T-helper 1 cell (primary cell): ENCODE data around the gene PPM1H.
"Not testable (repeated sequence)": the region's sequence is repeated elsewhere in the genome, so short reads cannot be mapped to it uniquely, and the experiment has no call there.

ENCODE experiments used
- DNase-seq, 5 donors: peaks; one replicate each; pipeline ENCODE4 v3.0.0-alpha.2; 2012 to 2020

PPM1H gene

DNA sequence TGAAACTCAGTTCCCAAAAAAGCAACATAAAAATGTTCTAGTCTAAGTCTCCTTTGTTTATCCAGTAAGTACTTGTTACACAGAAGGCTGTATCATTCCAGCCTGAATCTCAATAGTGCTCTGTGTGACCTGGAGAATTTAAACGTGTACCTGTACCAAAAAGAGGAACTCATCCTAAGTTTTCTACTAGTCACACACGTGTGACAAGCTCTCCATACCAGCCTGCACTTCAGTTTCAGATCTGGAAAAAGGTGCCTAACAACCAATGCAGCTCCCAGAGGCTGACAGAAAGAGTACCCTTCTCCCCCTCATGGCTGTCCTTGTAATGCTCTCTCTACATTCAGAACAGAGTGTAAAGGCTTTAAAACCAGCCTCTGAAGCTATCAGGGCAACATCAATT, 27.4 kb downstream of the PPM1H start:
- no peak for DNase-seq

DNA sequence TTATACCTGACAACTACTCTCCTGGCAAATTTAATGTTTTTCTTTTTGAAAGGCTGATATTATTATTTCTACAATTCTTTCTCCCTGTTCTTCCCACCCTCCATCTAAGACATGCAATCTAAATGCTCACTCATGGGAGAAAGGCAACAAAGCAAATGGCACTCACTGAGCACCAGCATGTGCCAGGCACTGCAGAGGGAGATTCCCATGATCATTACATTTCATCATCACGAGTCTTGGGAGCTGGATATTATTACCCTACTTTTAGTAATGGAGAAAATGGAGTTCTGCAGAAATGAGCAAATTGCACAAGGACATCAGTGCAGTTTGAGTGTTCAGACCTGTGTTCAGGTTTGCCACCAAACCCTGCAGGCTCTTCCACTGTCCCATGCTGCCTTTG, 27.9 kb downstream of the PPM1H start:
- no peak for DNase-seq

DNA sequence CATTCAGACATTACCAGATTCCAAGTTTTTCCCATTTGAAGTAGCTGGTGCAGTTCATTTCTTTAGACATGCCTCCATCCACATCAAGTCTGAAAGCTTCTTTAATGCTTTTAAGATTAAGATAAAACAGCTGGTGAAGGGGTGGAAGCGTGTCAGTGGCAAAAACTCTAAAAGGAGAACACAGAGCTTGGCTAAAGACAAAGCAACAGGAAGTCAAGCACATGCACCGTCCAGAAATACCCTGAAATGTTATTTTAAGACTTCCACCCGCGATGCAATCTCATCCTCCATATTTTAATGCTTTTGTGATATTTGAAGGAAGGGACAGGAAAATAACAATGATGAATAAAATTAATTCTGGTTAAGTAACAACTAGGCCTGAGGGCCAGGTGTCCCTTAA, 31.8 kb downstream of the PPM1H start:
- DNase-seq: no peak

DNA sequence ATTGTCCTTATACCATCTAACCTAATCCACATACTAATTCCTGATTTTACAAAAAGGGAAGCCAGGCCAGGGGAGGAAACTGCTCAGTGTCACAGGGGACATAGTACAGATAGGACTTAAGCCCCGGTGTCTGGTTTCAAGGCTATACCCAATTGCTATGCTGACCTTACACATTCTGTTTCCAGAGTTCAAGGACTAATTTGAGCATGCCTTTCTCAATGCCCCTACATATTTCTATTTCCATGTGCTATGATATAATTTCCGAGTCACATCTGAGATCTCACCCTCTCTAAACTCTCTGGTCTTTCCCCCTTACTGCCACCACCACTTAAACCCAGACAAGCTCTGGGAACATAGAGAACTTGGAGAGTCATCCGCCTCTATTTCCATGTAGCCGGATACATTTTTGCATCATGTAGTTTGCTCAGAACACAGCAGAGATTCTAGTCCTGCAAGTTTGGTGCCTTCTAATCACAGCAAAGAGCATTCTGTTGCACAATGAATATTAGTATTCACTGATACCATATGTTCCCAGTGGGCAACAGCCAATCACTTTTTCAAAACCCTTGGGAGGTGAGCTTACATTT, 34.2 kb downstream of the PPM1H start:
- DNase-seq: no peak

DNA sequence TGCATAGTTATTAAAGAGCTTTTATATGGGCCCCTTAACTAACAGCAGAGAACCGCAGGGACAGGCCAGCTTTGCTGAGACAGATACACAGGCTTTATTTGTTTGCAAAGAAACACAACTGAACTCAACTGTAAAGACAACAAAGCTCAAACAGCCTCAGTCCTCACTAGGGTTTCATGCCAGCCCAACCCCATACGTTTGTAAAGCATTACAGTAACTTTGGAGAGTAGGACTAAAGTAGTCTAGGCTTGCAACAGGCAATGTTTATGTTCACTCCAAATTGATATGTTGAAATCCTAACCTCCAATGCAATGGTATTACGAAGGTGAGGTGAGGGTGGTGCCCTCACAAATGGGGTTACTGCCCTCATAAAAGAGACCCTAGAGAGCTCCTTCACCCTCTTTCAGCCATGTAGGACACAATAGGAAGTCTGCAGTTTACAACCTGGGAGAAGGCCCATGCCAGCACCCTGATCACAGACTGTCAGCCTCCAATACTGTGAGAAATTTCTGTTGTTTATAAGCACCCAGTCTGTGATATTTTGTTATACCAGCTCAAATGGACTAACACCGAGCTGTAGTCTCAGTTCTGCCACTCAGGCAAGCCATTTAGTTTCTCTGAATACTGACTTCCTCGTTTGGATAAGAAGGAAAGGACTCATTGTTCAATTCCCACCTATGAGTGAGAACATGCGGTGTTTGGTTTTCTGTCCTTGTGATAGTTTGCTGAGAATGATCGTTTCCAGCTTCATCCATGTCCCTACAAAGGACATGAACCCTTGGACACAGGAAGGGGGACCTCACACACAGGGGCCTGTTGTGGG, 35.2 kb downstream of the PPM1H start:
- DNase-seq: no peak

DNA sequence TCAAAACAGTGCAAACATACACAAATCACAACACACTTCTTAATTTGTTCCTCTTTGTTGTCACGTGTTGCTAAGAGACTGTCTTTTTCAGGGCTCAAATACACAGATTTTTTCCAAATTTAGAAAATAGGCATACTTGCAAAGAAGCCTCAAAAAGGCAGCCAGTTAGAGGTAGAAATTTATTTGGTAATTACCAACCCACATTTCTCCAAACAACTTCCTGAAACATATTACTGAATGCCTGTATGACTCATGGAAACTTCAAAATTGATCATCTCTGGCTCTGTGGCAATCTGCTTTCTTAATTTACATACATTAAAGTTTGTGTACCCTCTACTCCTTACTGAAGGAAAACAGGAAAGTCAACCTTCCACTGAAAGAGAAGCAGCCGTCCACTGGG, 36.4 kb downstream of the PPM1H start:
- no peak for DNase-seq

DNA sequence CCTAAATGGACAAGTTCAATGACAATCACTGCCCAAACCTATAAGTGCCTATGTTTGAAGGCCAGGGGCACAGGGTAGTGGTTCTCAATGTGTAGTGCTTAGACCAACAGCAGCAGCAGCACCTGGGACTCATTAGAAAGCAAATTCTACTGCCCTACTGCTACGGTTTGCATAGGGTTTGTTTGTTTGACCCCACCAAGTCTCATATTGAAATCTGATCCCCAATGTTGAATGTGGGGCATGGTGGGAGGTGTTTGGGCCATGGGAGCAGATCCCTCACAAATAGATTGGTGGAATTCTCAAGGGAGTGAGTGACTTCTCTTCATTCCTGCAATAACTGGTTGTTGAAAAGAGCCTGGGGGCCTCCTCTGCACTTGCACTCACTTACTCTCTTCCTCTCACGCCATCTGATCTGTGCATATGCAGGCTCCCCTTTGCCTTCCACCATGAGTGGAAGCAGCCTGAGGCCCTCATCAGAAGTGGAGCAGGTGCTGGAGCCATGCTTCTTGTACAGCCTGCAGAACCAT, 39.5 kb downstream of the PPM1H start:
- DNase-seq: no peak

DNA sequence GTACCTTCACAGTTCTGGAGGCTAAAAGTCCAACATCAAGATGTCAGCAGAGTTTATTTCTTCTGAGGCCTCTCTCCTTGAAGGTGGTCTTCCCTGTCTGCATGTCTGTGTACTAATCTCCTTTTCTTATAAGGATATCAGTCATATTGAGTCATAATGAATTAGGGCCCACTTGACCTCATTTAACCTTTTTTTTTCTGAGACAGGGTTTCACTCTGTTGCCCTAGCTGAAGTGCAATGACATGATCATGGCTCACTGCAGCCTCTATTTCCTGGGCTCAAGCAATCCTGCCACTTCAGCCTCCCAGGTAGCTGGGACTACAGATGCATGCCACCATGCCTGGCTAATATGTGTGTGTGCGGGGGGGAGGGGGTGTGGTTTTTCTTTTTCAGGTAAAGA, 41.7 kb downstream of the PPM1H start:
- no peak for DNase-seq

DNA sequence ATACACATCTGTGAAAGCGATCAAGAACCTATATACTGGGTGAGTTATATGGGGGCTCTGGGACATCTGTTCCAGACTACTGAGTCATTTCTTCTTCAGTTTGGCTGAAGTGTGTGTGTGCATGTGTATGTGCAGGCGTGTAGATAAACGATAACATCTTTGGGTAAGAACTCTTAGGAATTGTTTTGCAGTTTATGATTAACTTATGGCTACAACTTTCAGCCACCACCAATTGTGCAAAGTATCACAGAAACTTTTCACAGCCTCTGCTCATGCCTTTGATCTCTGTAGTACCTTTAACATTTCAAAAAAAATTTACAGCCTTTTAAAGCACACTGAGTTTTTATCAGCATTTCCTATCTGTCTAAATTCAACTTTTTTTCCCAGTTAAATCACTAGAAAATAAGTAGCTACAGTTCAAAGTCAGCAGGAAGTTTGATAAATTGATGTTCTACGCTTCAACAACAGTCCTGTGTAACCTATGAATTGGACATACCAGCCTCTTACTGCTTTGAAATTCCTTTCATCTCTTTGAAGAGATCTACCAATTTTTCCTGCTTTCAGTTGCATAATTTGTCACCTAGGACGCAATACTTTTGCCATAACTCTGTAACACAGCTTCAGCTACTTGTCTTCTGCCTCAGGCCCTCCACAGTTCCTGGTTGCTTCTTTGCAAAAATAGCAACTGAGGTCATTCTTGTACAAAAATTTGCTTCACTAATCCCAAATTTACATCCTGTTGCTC, 43.0 kb downstream of the PPM1H start:
- no peak for DNase-seq

DNA sequence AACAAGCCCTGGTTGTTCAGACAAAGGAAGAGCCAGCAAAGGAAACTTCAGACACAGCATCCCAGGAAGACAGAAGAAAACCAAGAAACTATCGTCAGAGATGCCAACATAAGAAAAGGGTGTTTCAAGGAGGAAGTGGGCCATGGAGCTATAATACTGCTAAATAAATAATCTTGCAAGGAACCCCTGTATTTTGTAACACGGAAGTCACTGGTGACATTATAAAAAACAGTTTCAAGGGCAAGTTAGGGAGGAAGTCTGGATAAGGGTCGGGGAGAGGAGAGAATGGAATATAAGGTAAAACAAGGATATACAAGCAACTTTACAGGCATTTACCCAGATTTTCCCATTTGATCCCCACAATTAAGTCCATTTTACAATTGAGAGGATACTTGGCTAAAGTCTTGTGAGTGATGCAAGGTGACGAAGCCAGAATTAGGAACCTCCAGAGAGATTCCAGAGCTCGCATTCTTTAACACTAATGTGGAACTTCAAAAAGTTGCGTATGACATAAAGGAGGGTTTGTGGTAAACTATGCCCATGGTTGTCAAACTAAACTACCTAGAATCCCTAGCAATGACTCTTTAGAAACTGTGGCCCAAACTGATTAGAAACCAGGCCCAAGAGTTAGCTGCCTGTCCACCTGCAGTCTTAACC, 46.4 kb downstream of the PPM1H start:
- no peak for DNase-seq

DNA sequence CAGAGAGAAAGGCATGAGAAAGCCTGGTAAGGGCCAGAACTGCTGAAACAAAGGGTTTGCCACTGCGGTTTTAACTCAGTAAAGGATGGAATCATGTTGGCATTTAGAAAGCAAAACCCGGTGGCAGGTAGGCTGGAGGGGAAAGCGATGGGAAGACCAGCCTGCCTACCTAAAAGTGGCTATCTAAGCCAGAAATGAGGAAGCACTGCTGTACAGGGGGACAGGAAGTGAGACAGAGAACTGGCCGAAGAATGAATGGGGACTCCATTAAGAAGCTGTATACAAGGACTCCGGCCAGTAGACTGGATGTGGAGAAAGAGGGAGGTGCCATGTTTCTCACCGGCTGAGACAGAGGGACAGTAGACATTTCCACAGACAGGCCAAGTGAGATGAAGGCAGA, 48.2 kb downstream of the PPM1H start:
- DNase-seq: no peak

DNA sequence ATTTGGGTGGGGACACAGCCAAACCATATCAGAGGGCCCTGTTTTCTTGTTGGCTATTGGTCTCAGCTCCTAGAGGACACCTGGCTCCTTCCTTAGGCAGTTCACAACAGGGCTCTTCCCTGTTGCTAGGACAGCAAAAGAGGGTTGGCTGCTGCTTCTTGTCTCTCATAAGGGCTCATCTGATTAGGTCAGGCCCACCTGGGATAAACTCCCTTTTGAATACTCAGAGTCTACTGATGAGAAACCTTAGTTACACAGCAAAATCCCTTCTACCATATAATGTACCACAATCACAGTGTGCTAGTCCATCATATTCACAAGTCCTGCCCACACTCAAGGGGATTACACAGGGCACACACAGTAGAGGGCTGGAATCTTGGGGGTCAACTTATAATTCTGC, 49.7 kb downstream of the PPM1H start:
- DNase-seq: no peak

DNA sequence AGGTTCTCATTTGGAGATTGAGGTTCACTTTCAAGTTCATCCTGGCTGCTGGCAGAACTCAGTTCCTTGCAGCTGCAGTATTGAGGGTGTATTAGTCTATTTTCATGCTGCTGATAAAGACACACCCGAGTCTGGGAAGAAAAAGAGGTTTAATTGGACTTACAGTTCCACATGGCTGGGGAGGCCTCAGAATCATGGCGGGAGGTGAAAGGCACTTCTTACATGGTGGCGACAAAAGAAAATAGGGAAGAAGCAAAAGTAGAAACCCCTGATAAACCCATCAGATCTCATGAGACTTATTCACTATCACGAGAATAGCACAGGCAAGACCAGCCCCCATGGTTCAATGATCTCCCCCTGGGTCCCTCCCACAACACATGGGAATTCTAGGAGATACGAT, 50.1 kb downstream of the PPM1H start:
- DNase-seq: not testable (repeated sequence)

DNA sequence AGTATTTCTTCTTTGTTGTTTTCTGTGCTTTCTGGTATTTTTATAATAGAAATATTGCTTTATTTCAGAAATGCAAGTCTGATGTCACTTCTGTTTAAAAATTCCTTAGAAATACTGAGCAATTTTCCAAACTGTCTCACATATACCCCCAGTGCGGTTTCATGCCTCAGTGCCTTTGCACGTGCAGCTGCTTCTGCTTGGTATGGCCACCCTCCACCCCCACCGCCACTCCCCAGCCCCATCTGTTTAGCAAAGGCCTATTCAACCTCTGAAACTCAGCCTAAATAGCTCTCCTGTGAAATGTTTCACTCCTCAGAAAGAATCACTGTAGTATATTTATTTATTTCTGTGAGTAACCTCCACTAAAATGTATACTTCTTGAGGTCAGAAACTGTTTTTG, 52.3 kb downstream of the PPM1H start:
- DNase-seq: no peak

DNA sequence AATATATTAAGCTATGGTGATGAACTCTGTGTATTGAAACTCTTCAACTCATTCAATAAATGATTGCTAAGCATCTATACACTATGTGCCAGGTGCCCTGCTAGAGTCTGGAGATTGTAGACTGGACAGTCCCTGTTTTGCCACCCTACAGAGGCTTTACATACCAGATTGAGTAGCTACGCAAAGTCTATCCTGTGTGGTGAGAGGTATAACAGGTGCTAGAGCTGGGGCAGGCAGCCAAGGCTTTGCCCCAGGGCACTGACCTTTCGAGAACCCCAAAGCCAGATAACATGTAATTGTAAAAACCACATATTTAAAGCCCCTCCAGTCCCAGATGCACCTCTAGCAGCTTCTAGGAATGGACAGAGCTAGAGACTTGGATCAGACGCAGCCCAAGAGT, 52.8 kb downstream of the PPM1H start:
- no peak for DNase-seq

DNA sequence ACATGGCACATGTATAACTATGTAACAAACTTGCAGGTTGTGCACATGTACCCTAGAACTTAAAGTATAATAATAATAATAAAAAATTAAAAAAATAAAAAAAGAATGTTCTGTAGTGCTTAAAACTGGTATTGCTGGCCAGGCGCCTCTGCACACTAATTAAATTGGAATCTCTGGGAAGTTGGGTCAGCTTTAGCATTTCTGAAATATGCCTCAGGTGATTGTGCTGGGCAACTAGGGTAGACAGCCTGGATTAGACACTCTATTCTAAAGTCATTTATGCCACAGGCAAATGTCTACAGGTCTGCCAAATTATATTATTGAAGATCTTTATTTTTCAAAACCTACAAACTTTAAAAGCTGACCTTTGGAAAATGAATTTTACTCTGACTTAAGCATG, 55.3 kb downstream of the PPM1H start:
- DNase-seq: no peak

DNA sequence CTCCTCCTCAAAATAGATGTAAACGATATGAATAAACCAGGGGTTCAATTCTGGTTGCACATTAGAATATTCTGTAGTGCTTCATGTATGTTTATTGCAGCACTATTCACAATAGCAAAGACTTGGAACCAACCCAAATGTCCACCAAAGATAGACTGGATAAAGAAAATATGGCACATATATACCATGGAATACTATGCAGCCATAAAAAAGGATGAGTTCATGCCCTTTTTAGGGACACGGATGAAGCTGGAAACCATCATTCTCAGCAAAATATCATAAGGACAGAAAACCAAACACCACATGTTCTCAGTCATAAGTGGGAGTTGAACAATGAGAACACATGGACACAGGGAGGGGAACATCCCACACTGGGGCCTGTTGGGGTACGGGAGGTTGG, 55.7 kb downstream of the PPM1H start:
- DNase-seq: not testable (repeated sequence)

DNA sequence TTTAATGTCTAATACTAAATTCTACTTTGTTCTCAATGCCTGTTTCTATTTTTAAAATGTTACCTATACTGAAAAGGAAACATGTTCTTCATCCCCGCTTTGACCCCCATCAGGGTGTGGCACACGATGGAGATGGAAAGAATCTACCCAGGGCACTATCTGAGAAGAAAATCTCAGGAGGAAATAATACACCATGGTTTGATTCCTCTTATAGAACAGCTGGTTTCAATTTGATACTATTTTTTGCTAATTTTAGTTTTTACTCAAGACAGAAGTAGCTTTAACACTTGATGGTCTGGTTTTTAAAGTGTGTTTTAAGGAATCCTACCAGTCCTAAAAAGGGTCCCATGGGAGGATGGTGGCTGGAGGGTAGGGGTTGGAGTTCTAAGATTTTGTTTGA, 56.7 kb downstream of the PPM1H start:
- no peak for DNase-seq

DNA sequence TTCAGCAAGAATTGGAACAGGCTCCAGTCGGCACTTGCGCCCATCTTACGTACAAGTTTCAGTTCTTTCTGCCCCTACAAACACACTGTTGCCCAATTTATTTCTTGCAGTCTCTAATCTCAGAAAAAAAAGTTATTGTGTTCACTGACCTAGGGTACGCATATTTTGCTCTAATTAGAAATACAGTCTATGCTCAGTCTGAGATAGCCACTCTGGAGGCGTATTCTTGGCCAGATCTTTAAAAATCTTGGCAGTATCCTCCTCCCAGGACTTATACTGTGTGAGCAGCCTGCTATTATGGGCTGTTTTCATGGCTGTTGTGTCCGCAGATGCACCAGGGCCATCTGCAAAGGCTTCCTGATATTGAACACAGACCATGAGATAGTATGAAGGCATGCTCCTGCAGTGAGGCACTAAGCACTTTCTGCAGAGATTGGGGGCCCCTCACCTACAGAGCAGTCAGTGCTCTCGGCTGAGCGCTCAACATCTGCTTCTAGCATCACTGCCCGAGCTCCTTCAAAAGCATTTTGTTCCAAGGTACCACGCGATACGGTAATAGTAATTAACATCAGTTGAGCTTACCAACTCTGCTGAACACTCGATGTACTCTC, 57.9 kb downstream of the PPM1H start:
- no peak for DNase-seq

DNA sequence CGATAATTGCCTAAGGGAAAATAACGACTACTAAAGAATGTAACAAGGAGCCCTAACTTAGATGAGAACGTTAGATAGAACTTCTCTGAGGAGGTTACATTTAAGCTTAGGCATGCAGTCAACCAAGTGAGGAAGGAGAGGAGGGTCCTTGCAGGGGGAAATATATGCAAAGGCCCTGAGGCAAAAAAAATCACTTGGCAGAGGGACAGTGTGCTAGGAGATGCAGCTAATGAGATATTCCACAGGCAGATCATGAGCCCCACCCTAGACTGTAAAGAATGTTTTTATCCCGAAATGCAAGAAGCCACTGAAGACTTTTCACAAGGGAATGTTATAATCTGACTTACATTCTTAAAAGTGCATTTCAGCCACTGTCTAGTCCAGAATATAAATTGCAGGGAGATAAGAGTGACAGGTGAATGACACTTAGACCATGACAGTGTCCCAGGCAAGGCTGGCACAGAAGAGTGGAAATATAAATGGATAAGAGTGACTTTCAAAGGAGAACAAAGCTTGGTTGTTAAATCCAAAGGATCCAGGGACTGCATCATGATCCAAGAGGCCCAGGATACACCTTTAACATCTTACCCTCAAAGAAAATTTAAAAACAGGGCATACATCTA, 61.0 kb downstream of the PPM1H start:
- DNase-seq: no peak

DNA sequence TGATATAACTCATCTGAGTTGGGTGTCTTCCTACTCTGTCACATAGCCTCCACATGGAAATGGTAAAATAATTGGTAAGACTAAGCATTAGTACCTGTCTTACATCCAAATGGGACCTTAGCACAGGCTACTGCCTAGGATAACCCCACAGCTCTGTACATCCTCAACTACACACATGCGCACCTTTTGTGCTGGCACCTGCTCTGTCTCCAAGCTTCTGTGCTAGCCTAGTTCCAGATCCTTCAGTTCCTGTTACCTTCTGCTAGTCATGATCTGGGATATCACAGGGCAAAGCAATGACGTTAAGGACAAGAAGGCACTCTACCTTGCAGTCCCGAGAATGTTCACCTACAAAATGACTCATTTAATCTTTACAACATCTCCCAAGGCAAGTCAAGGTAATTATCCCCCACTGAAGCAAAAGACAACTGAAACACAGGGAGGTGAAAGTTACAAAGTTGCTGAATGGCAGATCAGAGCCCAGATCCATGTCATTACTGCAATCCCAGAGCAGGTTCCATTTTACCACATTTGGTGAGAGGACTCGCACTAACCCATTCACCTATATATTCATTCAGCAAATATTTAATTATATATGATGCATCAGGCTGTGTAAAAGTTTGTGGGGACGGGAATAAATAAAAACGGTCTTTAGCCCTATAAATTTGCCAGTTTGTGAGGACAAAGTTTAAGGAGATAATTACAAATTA, 61.7 kb downstream of the PPM1H start:
- no peak for DNase-seq

DNA sequence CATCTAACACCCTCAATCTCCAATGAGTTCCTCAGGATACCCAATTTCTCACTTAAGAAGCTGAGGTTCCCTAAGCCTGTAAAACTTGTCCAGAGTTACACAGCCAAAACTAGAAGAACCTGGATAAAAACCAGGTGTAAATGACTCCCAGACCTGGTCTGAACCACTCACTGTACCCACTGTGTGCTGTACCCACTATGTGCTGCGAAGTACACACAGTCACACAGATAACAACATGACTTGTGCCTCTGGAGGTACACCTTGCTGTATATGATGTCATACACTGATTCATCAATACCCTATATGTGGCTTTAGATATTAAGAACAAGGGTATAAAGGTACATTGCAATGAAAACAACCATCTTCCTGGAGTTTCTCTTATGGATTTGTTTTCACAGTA, 66.1 kb downstream of the PPM1H start:
- no peak for DNase-seq
